CD14-positive monocyte (primary cell): ENCODE measurements around the gene CMTM5. TPM values are rescaled to one million over a fixed set of nuclear protein-coding genes. Genes with fewer than 3 reads are reported as not detected.
"Not testable (repeated sequence)": the region's sequence is repeated elsewhere in the genome, so short reads cannot be mapped to it uniquely, and the experiment has no call there.

Source experiments
- DNase-seq, 3 donors: peaks; one replicate each; pipeline ENCODE4 v3.0.0-alpha.2; 2011 to 2022
- H2AFZ ChIP-seq: 2 replicates; pipeline ENCODE4 v1.6.0; 2012; ENCODE audit warnings: mild to moderate bottlenecking, low read depth, low read length, inconsistent platforms; ENCODE audit not compliant: insufficient read depth, poor library complexity, severe bottlenecking
- H3K27ac ChIP-seq, 2 donors: 1 replicate in 1 of 2; 2 replicates in 1 of 2; pipeline ENCODE4 v1.5.1; 2012 to 2013; ENCODE audit warnings: low read length in 2 of 2, control low read depth in 1 of 2, inconsistent platforms in 1 of 2, low read depth in 1 of 2, mild to moderate bottlenecking in 1 of 2
- H3K27me3 ChIP-seq, 2 donors: one replicate each; pipeline versions ENCODE4 v1.6.0 to v1.6.1; 2011 to 2013; ENCODE audit warnings: low read length in 2 of 2; ENCODE audit not compliant: control insufficient read depth in 2 of 2, insufficient read depth in 2 of 2
- H3K36me3 ChIP-seq, 2 donors: replicated peaks in 1 of 2; 1 replicate in 1 of 2; 2 replicates in 1 of 2; pipeline versions ENCODE4 v1.5.1 to v1.6.1; 2012 to 2013; ENCODE audit warnings: low read length in 2 of 2, control low read depth in 1 of 2, inconsistent platforms in 1 of 2, mild to moderate bottlenecking in 1 of 2; ENCODE audit not compliant: insufficient read depth in 2 of 2, control insufficient read depth in 1 of 2
- H3K4me1 ChIP-seq, 2 donors: 1 replicate in 1 of 2; 2 replicates in 1 of 2; pipeline versions ENCODE4 v1.5.1 to v1.6.1; 2012 to 2013; ENCODE audit warnings: low read length in 2 of 2, control low read depth in 1 of 2, inconsistent platforms in 1 of 2, mild to moderate bottlenecking in 1 of 2, moderate library complexity in 1 of 2; ENCODE audit not compliant: insufficient read depth in 2 of 2, control insufficient read depth in 1 of 2
- H3K4me2 ChIP-seq: replicated peaks from 2 replicates; pipeline ENCODE3; 2012; ENCODE audit warnings: low read length, moderate library complexity, mild to moderate bottlenecking; ENCODE audit not compliant: poor library complexity, severe bottlenecking; ENCODE audit errors: extremely low read depth
- H3K4me3 ChIP-seq, 3 experiments: fragments of 200-600 bp in 1 of 3; sonication (generic) in 1 of 3; replicated peaks in 1 of 3; 1 replicate in 2 of 3; 2 replicates in 1 of 3; pipeline ENCODE4 v1.5.1; 2011 to 2013; ENCODE audit warnings: low read length in 3 of 3, mild to moderate bottlenecking in 3 of 3, control low read depth in 2 of 3, low read depth in 2 of 3, inconsistent platforms in 1 of 3, moderate library complexity in 1 of 3
- H3K79me2 ChIP-seq: 2 replicates; pipeline ENCODE4 v1.6.0; 2012; ENCODE audit warnings: mild to moderate bottlenecking, control low read depth, inconsistent platforms, low read length, moderate library complexity; ENCODE audit not compliant: insufficient read depth
- H3K9ac ChIP-seq: 2 replicates; pipeline ENCODE4 v1.6.0; 2017; ENCODE audit warnings: low read length, mild to moderate bottlenecking; ENCODE audit not compliant: insufficient read depth, poor library complexity, severe bottlenecking
- H3K9me3 ChIP-seq, 2 donors: replicated peaks in 1 of 2; 1 replicate in 1 of 2; 2 replicates in 1 of 2; pipeline versions ENCODE4 v1.5.1 to v1.6.1; 2012 to 2013; ENCODE audit warnings: low read length in 2 of 2, control low read depth in 1 of 2; ENCODE audit not compliant: control insufficient read depth in 1 of 2, insufficient read depth in 1 of 2
- H4K20me1 ChIP-seq: 2 replicates; pipeline ENCODE4 v1.6.0; 2012; ENCODE audit warnings: mild to moderate bottlenecking, low read length, control low read depth, moderate library complexity; ENCODE audit not compliant: insufficient read depth
- H3K27ac Mint-ChIP-seq, 7 donors: one replicate each; pipeline ENCODE4 v1.8.0; 2020; ENCODE audit warnings: mild to moderate bottlenecking in 7 of 7, mixed read lengths in 7 of 7, moderate library complexity in 6 of 7, inconsistent platforms in 2 of 7
- H3K27me3 Mint-ChIP-seq, 3 donors: one replicate each; pipeline ENCODE4 v1.8.0; 2021 to 2022; ENCODE audit warnings: low read depth in 3 of 3, mild to moderate bottlenecking in 3 of 3, mixed read lengths in 3 of 3, moderate library complexity in 3 of 3, inconsistent platforms in 1 of 3
- H3K36me3 Mint-ChIP-seq, 2 donors: one replicate each; pipeline ENCODE4 v1.8.0; 2020; ENCODE audit warnings: mixed read lengths in 2 of 2, inconsistent platforms in 1 of 2, mild to moderate bottlenecking in 1 of 2
- H3K4me1 Mint-ChIP-seq: one replicate; pipeline ENCODE4 v1.8.0; 2020; ENCODE audit warnings: mild to moderate bottlenecking, mixed read lengths
- H3K4me3 Mint-ChIP-seq, 2 donors: one replicate each; pipeline ENCODE4 v1.8.0; 2020; ENCODE audit warnings: mild to moderate bottlenecking in 2 of 2, mixed read lengths in 2 of 2, moderate library complexity in 1 of 2
- H3K9me3 Mint-ChIP-seq, 7 donors: one replicate each; pipeline ENCODE4 v1.8.0; 2020 to 2022; ENCODE audit warnings: mixed read lengths in 7 of 7, mild to moderate bottlenecking in 6 of 7, moderate library complexity in 6 of 7, inconsistent platforms in 2 of 7
- CTCF ChIP-seq: fragments of 200-600 bp; IDR thresholded peaks from one replicate; pipeline ENCODE4 v1.8.0; 2022; ENCODE audit warnings: antibody characterized with exemption, mild to moderate bottlenecking
- WGBS: methylation state at CpG from one replicate; pipeline ENCODE4 v1.1.5; 2013; ENCODE audit warnings: missing lambda C conversion rate; ENCODE audit not compliant: insufficient coverage; 5-methylcytosine and 5-hydroxymethylcytosine counted together
- intact Hi-C, 2 donors: fragments of 100-400 bp; cut with micrococcal nuclease; formaldehyde crosslinking; loops; one replicate each; pipeline versions ENCODE4 v1.15.0 to v1.15.1; 2023
- polyA plus RNA-seq, 3 donors: library from polyadenylated mRNA; depleted of rRNA in 1 of 3; unstranded in 2 of 3; stranded (reverse) in 1 of 3; fragments of 300-500 nt in 2 of 3; fragments of >200 nt in 1 of 3; fragmentation: Illumina TruSeq in 2 of 3; gene quantifications; 1 replicate in 2 of 3; 2 replicates in 1 of 3; pipeline ENCODE4 v1.2.3, GENCODE V29; 2012 to 2021

Gene CMTM5
- polyA plus RNA-seq, 3 donors, result 0.93 to 1.1 TPM; not detected in 1

DNA sequence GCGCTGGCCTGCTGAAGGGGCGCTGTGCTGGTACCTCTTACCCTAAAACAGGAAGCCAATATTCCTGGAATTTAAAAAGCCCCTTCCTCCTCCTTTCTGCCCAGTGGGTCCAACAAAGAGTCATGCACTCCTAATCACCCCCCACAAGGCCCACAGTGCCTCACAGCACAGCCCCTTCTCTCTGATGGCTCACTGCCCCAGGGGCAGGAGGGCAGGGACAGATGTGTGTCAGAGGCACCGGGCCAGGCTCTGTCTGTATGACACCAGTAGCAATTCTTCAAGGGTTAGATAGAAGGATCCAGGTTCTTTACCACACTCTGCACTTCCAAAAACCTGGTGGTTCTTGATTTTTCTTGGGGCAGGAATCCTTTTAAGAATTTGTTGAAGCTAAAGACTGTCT, 22.3 kb downstream of the CMTM5 start:
- Histone ChIP-seq H3K36me3 (no peaks in the 10 kb centered on the region), H3K79me2 (no peaks in the 10 kb centered on the region), H3K4me2 (no peak overlapping the region), H3K27ac (no peak overlapping the region), H2AFZ (no peak overlapping the region), H3K9ac (no peak overlapping the region), H3K9me3 (no peaks in the 10 kb centered on the region), H3K27me3 (no peaks in the 10 kb centered on the region), H4K20me1 (no peaks in the 10 kb centered on the region), H3K4me3 (no peak overlapping the region), H3K4me1 (peaks cover 5 to 7% of the 10 kb centered on the region in 2 donors)
- WGBS, result 83% methylated on average over 2 of the region's 3 CpGs
- intact Hi-C loops, result no loop called here
- no peak for TF ChIP-seq CTCF
- Mint-ChIP-seq H3K9me3 (no peaks in the 10 kb centered on the region), H3K27ac (no peak overlapping the region), H3K36me3 (no peaks in the 10 kb centered on the region), H3K27me3 (peaks cover 0 to 5% (median 4%) of the 10 kb centered on the region in 3 donors), H3K4me3 (no peak overlapping the region), H3K4me1 (peaks cover 19% of the 10 kb centered on the region)
- no peak for DNase-seq

- Histone ChIP-seq H3K9ac (no peak overlapping the region), H3K4me2 (no peak overlapping the region), H3K9me3 (no peaks in the 10 kb centered on the region), H3K4me1 (peaks cover 5 to 7% of the 10 kb centered on the region in 2 donors), H3K27me3 (no peaks in the 10 kb centered on the region), H4K20me1 (no peaks in the 10 kb centered on the region), H3K36me3 (no peaks in the 10 kb centered on the region), H3K79me2 (no peaks in the 10 kb centered on the region), H3K4me3 (no peak overlapping the region), H2AFZ (no peak overlapping the region), H3K27ac (no peak overlapping the region)
- H3K9me3 Mint-ChIP-seq, result no peaks in the 10 kb centered on the region
- no peak for DNase-seq
- H3K4me3 Mint-ChIP-seq, result peak overlapping the region in 1 of 2 donors; percentile 32
- peaks cover 0 to 7% (median 4%) of the 10 kb centered on the region in 3 donors for H3K27me3 Mint-ChIP-seq
- H3K4me1 Mint-ChIP-seq, result peaks cover 19% of the 10 kb centered on the region
- 95% methylated on average over 2 of the region's 6 CpGs for WGBS
- no peaks in the 10 kb centered on the region for H3K36me3 Mint-ChIP-seq
- intact Hi-C loops, result no loop called here
- no peak for TF ChIP-seq CTCF
- H3K27ac Mint-ChIP-seq, result no peak overlapping the region
These were observed 22.7 kb downstream of the CMTM5 start for GRCh38 chr14:23399591-23399990.

- H3K4me3 ChIP-seq, result not testable (repeated sequence)
- peaks cover 3 to 11% (median 4%) of the 10 kb centered on the region in 3 donors for H3K27me3 Mint-ChIP-seq
- WGBS, result 73% methylated on average over 6 of the region's 16 CpGs
These were observed 23.8 kb downstream of the CMTM5 start for GRCh38 chr14:23400496-23401149.

More at GRCh38 chr14:23400496-23401149, 23.8 kb downstream of the CMTM5 start:
- H3K36me3 Mint-ChIP-seq, intact Hi-C loops, H3K4me2 ChIP-seq, H3K79me2 ChIP-seq, H3K27me3 ChIP-seq, H3K9me3 ChIP-seq, H3K4me1 ChIP-seq, H3K36me3 ChIP-seq, H2AFZ ChIP-seq, H3K9ac ChIP-seq, H3K9me3 Mint-ChIP-seq, H3K4me3 Mint-ChIP-seq, DNase-seq, H4K20me1 ChIP-seq, H3K27ac ChIP-seq, H3K27ac Mint-ChIP-seq: not testable (repeated sequence)
- H3K4me1 Mint-ChIP-seq, result peaks cover 19% of the 10 kb centered on the region
